B cell (primary cell): ENCODE results near the gene SEC14L1. TPM values are rescaled to one million over a fixed set of nuclear protein-coding genes. Genes with fewer than 3 reads are reported as not detected.

ENCODE experiments used
- ATAC-seq: fragments of 200-7000 bp; cut with Tn5 transposase; one replicate; pipeline ENCODE4 v1.10.0; 2021; ENCODE audit warnings: low read depth, mild to moderate bottlenecking, moderate number of reproducible peaks, moderate library complexity
- CTCF ChIA-PET: fragments of 350-600 bp; sonication (Branson Sonifier 250); formaldehyde crosslinking; loops from one replicate; lab custom pipeline; 2021; ENCODE audit warnings: antibody characterized with exemption, inconsistent platforms; lab: Charles Lee
- POLR2A ChIA-PET: fragments of 350-600 bp; sonication (Branson Sonifier 250); formaldehyde crosslinking; loops from one replicate; lab custom pipeline; 2021; ENCODE audit warnings: antibody characterized with exemption; lab: Charles Lee
- DNase-seq: peaks from one replicate; pipeline ENCODE4 v3.0.0; 2013
- H2AFZ ChIP-seq: 2 replicates; pipeline ENCODE4 v1.6.1; 2012; ENCODE audit warnings: mild to moderate bottlenecking, low read depth, low read length; ENCODE audit not compliant: insufficient read depth, poor library complexity, severe bottlenecking
- H3K27ac ChIP-seq, 2 donors: 1 replicate in 1 of 2; 2 replicates in 1 of 2; pipeline ENCODE4 v1.5.1; 2012 to 2013; ENCODE audit warnings: low read length in 2 of 2, mild to moderate bottlenecking in 2 of 2, moderate library complexity in 1 of 2
- H3K27me3 ChIP-seq, 4 experiments: fragments of 200-600 bp in 1 of 4; sonication (generic) in 1 of 4; replicated peaks in 1 of 4; 1 replicate in 2 of 4; 2 replicates in 2 of 4; pipeline versions ENCODE4 v1.6.1 to v1.7.0; 2013 to 2016; ENCODE audit warnings: low read length in 3 of 4, mild to moderate bottlenecking in 2 of 4, mixed read lengths in 1 of 4, moderate library complexity in 1 of 4; ENCODE audit not compliant: insufficient read depth in 4 of 4, control insufficient read depth in 3 of 4; ENCODE audit errors: control extremely low read depth in 1 of 4
- H3K36me3 ChIP-seq, 2 experiments: replicated peaks in 1 of 2; 1 replicate in 1 of 2; 2 replicates in 1 of 2; pipeline versions ENCODE4 v1.6.1 to v1.7.1; 2013; ENCODE audit warnings: low read length in 1 of 2; ENCODE audit not compliant: insufficient read depth in 2 of 2, control insufficient read depth in 1 of 2; ENCODE audit errors: control extremely low read depth in 1 of 2, extremely low read depth in 1 of 2
- H3K4me1 ChIP-seq, 2 donors: fragments of 200-600 bp in 1 of 2; sonication (generic) in 1 of 2; 1 replicate in 1 of 2; 2 replicates in 1 of 2; pipeline versions ENCODE4 v1.5.1 to v1.6.1; 2013 to 2017; ENCODE audit warnings: low read length in 2 of 2; ENCODE audit not compliant: control insufficient read depth in 2 of 2, insufficient read depth in 2 of 2
- H3K4me2 ChIP-seq: replicated peaks from 2 replicates; pipeline ENCODE3; 2012; ENCODE audit warnings: mild to moderate bottlenecking, low read depth, low read length; ENCODE audit not compliant: poor library complexity, severe bottlenecking
- H3K4me3 ChIP-seq, 5 experiments: fragments of 200-600 bp in 1 of 5; sonication (generic) in 1 of 5; 1 replicate in 3 of 5; 2 replicates in 2 of 5; pipeline versions ENCODE4 v1.5.1 to v1.7.0; 2011 to 2016; ENCODE audit warnings: low read length in 4 of 5, mild to moderate bottlenecking in 4 of 5, low read depth in 2 of 5, control low read depth in 1 of 5, moderate library complexity in 1 of 5; ENCODE audit not compliant: insufficient read depth in 1 of 5; ENCODE audit errors: control extremely low read depth in 1 of 5, extremely low read depth in 1 of 5
- H3K79me2 ChIP-seq: fragments of 200-600 bp; sonication (generic); one replicate; pipeline ENCODE4 v1.6.0; 2016; ENCODE audit warnings: low read length; ENCODE audit not compliant: control insufficient read depth, insufficient read depth
- H3K9ac ChIP-seq: fragments of 200-600 bp; sonication (generic); 2 replicates; pipeline ENCODE4 v1.6.1; 2017; ENCODE audit warnings: mild to moderate bottlenecking, low read length, moderate library complexity
- H3K9me3 ChIP-seq, 3 donors: one replicate each; pipeline versions ENCODE4 v1.6.1 to v1.7.1; 2013; ENCODE audit warnings: low read length in 2 of 3; ENCODE audit not compliant: control insufficient read depth in 2 of 3, insufficient read depth in 1 of 3; ENCODE audit errors: control extremely low read depth in 1 of 3
- H4K20me1 ChIP-seq: 2 replicates; pipeline ENCODE4 v1.6.0; 2012; ENCODE audit warnings: mild to moderate bottlenecking, low read length; ENCODE audit not compliant: insufficient read depth, control insufficient read depth, poor library complexity, severe bottlenecking
- H3K27ac Mint-ChIP-seq: one replicate; pipeline ENCODE4 v1.8.0; 2021; ENCODE audit warnings: mixed read lengths
- H3K27me3 Mint-ChIP-seq: one replicate; pipeline ENCODE4 v1.8.0; 2021; ENCODE audit warnings: mixed read lengths
- H3K4me1 Mint-ChIP-seq: one replicate; pipeline ENCODE4 v1.8.0; 2021; ENCODE audit warnings: mixed read lengths
- H3K4me3 Mint-ChIP-seq: one replicate; pipeline ENCODE4 v1.8.0; 2021; ENCODE audit warnings: mixed read lengths
- H3K9me3 Mint-ChIP-seq: one replicate; pipeline ENCODE4 v1.8.0; 2022; ENCODE audit warnings: mixed read lengths; ENCODE audit not compliant: insufficient read depth
- EZH2 ChIP-seq: IDR thresholded peaks from 2 replicates; pipeline ENCODE4 v1.6.1; 2012; ENCODE audit warnings: borderline replicate concordance, low read depth, mild to moderate bottlenecking, moderate library complexity, low read length; ENCODE audit not compliant: insufficient read depth, poor library complexity, severe bottlenecking
- WGBS: methylation state at CpG from one replicate; pipeline ENCODE4 v1.1.5; 2013; ENCODE audit warnings: missing lambda C conversion rate; ENCODE audit not compliant: insufficient coverage; 5-methylcytosine and 5-hydroxymethylcytosine counted together
- intact Hi-C: fragments of 100-400 bp; cut with micrococcal nuclease; formaldehyde crosslinking; loops from one replicate; pipeline ENCODE4 v1.10.0; 2022
- polyA plus RNA-seq: library from polyadenylated mRNA; depleted of rRNA; stranded (reverse); fragments of >200 nt; gene quantifications from 2 replicates; pipeline ENCODE4 v1.2.3, GENCODE V29; 2012
- total RNA-seq, 2 donors: library from RNA; stranded (reverse); fragments of 120-200 nt in 1 of 2; gene quantifications; 1 replicate in 1 of 2; 2 replicates in 1 of 2; pipeline versions ENCODE4 v1.2.3 to v1.2.4, GENCODE V29; 2013 to 2022
- TF ChIP-seq, protein P1 (sequence below): fragments of 200-600 bp; IDR thresholded peaks from one replicate; pipeline ENCODE4 v1.8.0; 2022; ENCODE audit warnings: antibody characterized with exemption, mild to moderate bottlenecking

The SEC14L1 gene
- total and polyA plus RNA-seq, 2 donors (not counting 1 experiment from before 2014, with no cell fraction given) = 37.7 to 103 TPM

GRCh38 chr17:77212081-77212832, 71.5 kb downstream of the SEC14L1 start:
- peak overlapping the region; percentile 73 for H3K4me3 Mint-ChIP-seq
- H3K27ac ChIP-seq = peak overlapping the region; percentile 29 to 41
- WGBS = 57% methylated on average over 11 of the region's 21 CpGs
- peak; percentile 76 for DNase-seq
- H4K20me1 ChIP-seq = peaks cover 83% of the 10 kb centered on the region
- no peaks in the 10 kb centered on the region for H3K9me3 ChIP-seq
- H3K9ac ChIP-seq = peak overlapping the region; percentile 33
- H3K27me3 Mint-ChIP-seq = no peaks in the 10 kb centered on the region
- H3K4me1 Mint-ChIP-seq = peaks cover 56% of the 10 kb centered on the region
- peak overlapping the region; percentile 65 for H3K4me2 ChIP-seq
- peaks cover 0 to 85% of the 10 kb centered on the region in 2 experiments for H3K36me3 ChIP-seq
- ChIA-PET CTCF (interaction anchor here (0.6 to 3.7 kb wide), 15 partner anchors 9 to 372 kb away, joined by 3 to 15 read pairs (median 5); partner anchors contain the start of gene SEC14L1), POLR2A (interaction anchor here (0.6 to 1.6 kb wide), 3 partner anchors 27 to 112 kb away, joined by 3 to 8 read pairs (median 3); partner anchors contain the start of gene SEC14L1)
- intact Hi-C loops = loop anchor here (1.0 to 5.0 kb wide), 3 partner anchors 72 to 125 kb away; partner anchors contain the start of gene SEC14L1
- peaks cover 40 to 41% of the 10 kb centered on the region in 2 donors for H3K4me1 ChIP-seq
- H2AFZ ChIP-seq = no peak overlapping the region
- peak; percentile 88 for ATAC-seq
- H3K9me3 Mint-ChIP-seq = no peaks in the 10 kb centered on the region
- peaks cover 9% of the 10 kb centered on the region for H3K79me2 ChIP-seq
- TF ChIP-seq EZH2 = no peak
- TF ChIP-seq, protein P1, sequence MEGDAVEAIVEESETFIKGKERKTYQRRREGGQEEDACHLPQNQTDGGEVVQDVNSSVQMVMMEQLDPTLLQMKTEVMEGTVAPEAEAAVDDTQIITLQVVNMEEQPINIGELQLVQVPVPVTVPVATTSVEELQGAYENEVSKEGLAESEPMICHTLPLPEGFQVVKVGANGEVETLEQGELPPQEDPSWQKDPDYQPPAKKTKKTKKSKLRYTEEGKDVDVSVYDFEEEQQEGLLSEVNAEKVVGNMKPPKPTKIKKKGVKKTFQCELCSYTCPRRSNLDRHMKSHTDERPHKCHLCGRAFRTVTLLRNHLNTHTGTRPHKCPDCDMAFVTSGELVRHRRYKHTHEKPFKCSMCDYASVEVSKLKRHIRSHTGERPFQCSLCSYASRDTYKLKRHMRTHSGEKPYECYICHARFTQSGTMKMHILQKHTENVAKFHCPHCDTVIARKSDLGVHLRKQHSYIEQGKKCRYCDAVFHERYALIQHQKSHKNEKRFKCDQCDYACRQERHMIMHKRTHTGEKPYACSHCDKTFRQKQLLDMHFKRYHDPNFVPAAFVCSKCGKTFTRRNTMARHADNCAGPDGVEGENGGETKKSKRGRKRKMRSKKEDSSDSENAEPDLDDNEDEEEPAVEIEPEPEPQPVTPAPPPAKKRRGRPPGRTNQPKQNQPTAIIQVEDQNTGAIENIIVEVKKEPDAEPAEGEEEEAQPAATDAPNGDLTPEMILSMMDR = no peak
- H3K27me3 ChIP-seq = peaks cover 0 to 4% (median 0%) of the 10 kb centered on the region in 4 experiments
- peak overlapping the region in 2 of 5 experiments; percentile 16 to 39 for H3K4me3 ChIP-seq
- H3K27ac Mint-ChIP-seq = peak overlapping the region; percentile 51
